Measurements from ENCODE around the gene SLC18A3. TPM values are rescaled to one million over a fixed set of nuclear protein-coding genes. Genes with fewer than 3 reads are reported as not detected.
A peak's percentile ranks its signal among the peaks of the same experiment; 100 is the strongest.

Gene SLC18A3
- polyA plus RNA-seq, 1 of the 3 experiments (the other 2 are of a cell fraction) = 1.7 TPM

DNA sequence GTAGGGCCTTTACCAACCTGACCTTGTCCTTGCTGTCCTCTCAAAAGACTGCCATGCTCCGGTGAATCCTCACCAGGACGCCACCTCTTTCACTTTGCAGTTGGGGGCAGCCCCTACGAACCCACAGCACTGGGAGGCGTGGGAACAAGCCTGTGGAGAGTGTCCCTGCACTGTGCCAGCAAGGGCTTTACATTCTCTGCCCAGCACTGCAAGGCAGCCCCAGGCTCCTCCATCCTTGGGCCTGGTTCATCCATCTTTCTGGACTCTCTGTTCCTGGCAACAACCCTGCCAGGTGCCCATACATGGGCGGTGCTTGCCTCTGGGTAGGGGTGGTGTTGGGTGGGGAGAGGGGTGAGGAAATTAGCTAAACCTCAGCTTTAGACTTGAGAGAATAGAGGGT lies 5.1 kb downstream of the SLC18A3 start (continued):
- TF ChIP-seq, protein P1, sequence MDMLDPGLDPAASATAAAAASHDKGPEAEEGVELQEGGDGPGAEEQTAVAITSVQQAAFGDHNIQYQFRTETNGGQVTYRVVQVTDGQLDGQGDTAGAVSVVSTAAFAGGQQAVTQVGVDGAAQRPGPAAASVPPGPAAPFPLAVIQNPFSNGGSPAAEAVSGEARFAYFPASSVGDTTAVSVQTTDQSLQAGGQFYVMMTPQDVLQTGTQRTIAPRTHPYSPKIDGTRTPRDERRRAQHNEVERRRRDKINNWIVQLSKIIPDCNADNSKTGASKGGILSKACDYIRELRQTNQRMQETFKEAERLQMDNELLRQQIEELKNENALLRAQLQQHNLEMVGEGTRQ (IDR thresholded peaks at IDR 0.05; ENCODE audit: borderline replicate concordance, low read depth, low read length) = no peak
- no peak for TF ChIP-seq RXRA (IDR thresholded peaks at IDR 0.05; ENCODE audit: borderline replicate concordance, low read depth)
- TF ChIP-seq, protein P2, sequence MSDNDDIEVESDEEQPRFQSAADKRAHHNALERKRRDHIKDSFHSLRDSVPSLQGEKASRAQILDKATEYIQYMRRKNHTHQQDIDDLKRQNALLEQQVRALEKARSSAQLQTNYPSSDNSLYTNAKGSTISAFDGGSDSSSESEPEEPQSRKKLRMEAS (IDR thresholded peaks at IDR 0.05; ENCODE audit: low read depth) = no peak
- no peak for TF ChIP-seq CHD2 (IDR thresholded peaks at IDR 0.05; ENCODE audit: low read length, partially characterized antibody)
- TF ChIP-seq EZH2phosphoT487 (IDR thresholded peaks at IDR 0.05; ENCODE audit: borderline replicate concordance, low read depth) = no peak
- TF ChIP-seq, protein P3, sequence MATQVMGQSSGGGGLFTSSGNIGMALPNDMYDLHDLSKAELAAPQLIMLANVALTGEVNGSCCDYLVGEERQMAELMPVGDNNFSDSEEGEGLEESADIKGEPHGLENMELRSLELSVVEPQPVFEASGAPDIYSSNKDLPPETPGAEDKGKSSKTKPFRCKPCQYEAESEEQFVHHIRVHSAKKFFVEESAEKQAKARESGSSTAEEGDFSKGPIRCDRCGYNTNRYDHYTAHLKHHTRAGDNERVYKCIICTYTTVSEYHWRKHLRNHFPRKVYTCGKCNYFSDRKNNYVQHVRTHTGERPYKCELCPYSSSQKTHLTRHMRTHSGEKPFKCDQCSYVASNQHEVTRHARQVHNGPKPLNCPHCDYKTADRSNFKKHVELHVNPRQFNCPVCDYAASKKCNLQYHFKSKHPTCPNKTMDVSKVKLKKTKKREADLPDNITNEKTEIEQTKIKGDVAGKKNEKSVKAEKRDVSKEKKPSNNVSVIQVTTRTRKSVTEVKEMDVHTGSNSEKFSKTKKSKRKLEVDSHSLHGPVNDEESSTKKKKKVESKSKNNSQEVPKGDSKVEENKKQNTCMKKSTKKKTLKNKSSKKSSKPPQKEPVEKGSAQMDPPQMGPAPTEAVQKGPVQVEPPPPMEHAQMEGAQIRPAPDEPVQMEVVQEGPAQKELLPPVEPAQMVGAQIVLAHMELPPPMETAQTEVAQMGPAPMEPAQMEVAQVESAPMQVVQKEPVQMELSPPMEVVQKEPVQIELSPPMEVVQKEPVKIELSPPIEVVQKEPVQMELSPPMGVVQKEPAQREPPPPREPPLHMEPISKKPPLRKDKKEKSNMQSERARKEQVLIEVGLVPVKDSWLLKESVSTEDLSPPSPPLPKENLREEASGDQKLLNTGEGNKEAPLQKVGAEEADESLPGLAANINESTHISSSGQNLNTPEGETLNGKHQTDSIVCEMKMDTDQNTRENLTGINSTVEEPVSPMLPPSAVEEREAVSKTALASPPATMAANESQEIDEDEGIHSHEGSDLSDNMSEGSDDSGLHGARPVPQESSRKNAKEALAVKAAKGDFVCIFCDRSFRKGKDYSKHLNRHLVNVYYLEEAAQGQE (IDR thresholded peaks at IDR 0.05; ENCODE audit: low read depth, low read length) = no peak

DNA sequence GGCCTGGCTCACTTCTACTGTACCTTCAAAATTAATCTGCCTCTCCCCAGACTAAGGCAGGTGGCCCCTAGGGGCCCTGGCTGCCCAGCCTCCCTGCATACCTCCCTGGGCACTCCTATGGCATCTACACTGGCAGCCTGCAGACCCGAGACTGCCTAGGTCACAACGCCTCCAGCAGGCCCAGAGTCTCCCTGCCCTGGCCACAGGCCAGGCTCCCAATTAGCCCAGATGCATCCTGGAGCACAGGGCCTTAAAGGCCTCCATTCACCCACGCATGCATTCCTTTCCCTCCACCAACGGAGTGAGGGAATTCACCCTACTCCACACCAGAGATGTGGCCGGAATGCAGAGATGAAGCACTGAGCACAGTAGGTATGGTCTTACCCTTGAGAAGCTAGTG lies 5.6 kb downstream of the SLC18A3 start:
- no peak overlapping the region for H3K4me3 ChIP-seq (ENCODE audit: low read depth in 2 of 2, low read length in 1 of 2)
- CTCF ChIA-PET = interaction anchor here (0.8 kb wide), 1 partner anchor 23 kb away, joined by 4 read pairs; no protein-coding TSS in a partner anchor
- DNase-seq = peak; percentile 72
- H3K9me3 ChIP-seq = no peaks in the 10 kb centered on the region
- no peaks in the 10 kb centered on the region for H3K79me2 ChIP-seq (ENCODE audit: insufficient read depth)
- no peaks in the 10 kb centered on the region for H3F3A ChIP-seq (replicated peaks; ENCODE audit: insufficient read depth)
- H3K4me2 ChIP-seq = no peak overlapping the region
- no peak overlapping the region for H2AFZ ChIP-seq (ENCODE audit: low read depth)
- no peaks in the 10 kb centered on the region for H3K36me3 ChIP-seq (replicated peaks in 1 of 2; ENCODE audit: control insufficient read depth in 1 of 2, insufficient read depth in 2 of 2, low read length in 1 of 2)
- H3K27me3 ChIP-seq (ENCODE audit: insufficient read depth) = no peaks in the 10 kb centered on the region
- H4K20me1 ChIP-seq (ENCODE audit: insufficient read depth) = no peaks in the 10 kb centered on the region
- POLR2A ChIA-PET = no interaction called here
- peaks cover 0 to 51% of the 10 kb centered on the region in 2 experiments; a peak in 1 of 4 replicates for H3K4me1 ChIP-seq (ENCODE audit: control insufficient read depth in 1 of 2, insufficient read depth in 2 of 2, low read depth in 1 of 2, low read length in 1 of 2)
- no peak for TF ChIP-seq TAF1 (IDR thresholded peaks at IDR 0.05; ENCODE audit: borderline replicate concordance, low read depth, low read length)
- no peak for TF ChIP-seq MEF2A (IDR thresholded peaks at IDR 0.05; ENCODE audit: borderline replicate concordance, low read depth)
- no peak for TF ChIP-seq SIN3A (IDR thresholded peaks at IDR 0.05; ENCODE audit: borderline replicate concordance, low read depth, low read length)
- no peak for TF ChIP-seq YY1 (IDR thresholded peaks at IDR 0.05; ENCODE audit: low read depth)
- no peak for TF ChIP-seq ELF1 (IDR thresholded peaks at IDR 0.05)
- TF ChIP-seq, protein P4, sequence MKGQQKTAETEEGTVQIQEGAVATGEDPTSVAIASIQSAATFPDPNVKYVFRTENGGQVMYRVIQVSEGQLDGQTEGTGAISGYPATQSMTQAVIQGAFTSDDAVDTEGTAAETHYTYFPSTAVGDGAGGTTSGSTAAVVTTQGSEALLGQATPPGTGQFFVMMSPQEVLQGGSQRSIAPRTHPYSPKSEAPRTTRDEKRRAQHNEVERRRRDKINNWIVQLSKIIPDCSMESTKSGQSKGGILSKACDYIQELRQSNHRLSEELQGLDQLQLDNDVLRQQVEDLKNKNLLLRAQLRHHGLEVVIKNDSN (IDR thresholded peaks at IDR 0.05; ENCODE audit: borderline replicate concordance, low read depth) = no peak
- TF ChIP-seq, protein P5, sequence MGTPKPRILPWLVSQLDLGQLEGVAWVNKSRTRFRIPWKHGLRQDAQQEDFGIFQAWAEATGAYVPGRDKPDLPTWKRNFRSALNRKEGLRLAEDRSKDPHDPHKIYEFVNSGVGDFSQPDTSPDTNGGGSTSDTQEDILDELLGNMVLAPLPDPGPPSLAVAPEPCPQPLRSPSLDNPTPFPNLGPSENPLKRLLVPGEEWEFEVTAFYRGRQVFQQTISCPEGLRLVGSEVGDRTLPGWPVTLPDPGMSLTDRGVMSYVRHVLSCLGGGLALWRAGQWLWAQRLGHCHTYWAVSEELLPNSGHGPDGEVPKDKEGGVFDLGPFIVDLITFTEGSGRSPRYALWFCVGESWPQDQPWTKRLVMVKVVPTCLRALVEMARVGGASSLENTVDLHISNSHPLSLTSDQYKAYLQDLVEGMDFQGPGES (IDR thresholded peaks at IDR 0.05; ENCODE audit: low read depth, low read length) = no peak
- TF ChIP-seq, protein P3 (IDR thresholded peaks at IDR 0.05; ENCODE audit: low read depth, low read length) = no peak
- TF ChIP-seq FOXM1 (IDR thresholded peaks at IDR 0.05; ENCODE audit: low read depth) = no peak
- TF ChIP-seq MXI1 (IDR thresholded peaks at IDR 0.05; ENCODE audit: low read depth, low read length) = no peak
- TF ChIP-seq, protein P1 (IDR thresholded peaks at IDR 0.05; ENCODE audit: borderline replicate concordance, low read depth, low read length) = no peak
- H3K9ac ChIP-seq = no peak overlapping the region
- no peak overlapping the region for H3K27ac ChIP-seq (ENCODE audit: low read depth in 2 of 2, low read length in 1 of 2)
- 40% methylated on average over 5 of the region's 5 CpGs for WGBS (ENCODE audit: low lambda C conversion rate)
- no peaks in the 10 kb centered on the region for H3K9me2 ChIP-seq
